OCI-LY7 (cell line): ENCODE results near the gene CYP2A6. TPM values are rescaled to one million over a fixed set of nuclear protein-coding genes. Genes with fewer than 3 reads are reported as not detected.
"Not testable (repeated sequence)": the region's sequence is repeated elsewhere in the genome, so short reads cannot be mapped to it uniquely, and the experiment has no call there.

Experiments used
- BruUV-seq: library from RNA; stranded (reverse); fragments of 400-500 nt; replicated peaks from 2 replicates; lab custom pipeline; 2021; lab: Mats Ljungman, UMichigan
- CTCF ChIA-PET: fragments of 300-600 bp; sonication (Branson Sonifier 250); formaldehyde crosslinking; loops from one replicate; lab custom pipeline; 2022; ENCODE audit warnings: antibody characterized with exemption; ENCODE audit not compliant: unreplicated experiment; lab: Charles Lee
- POLR2A ChIA-PET: fragments of 300-600 bp; sonication (Branson Sonifier 250); formaldehyde crosslinking; loops from one replicate; lab custom pipeline; 2022; ENCODE audit warnings: antibody characterized with exemption; lab: Charles Lee
- DNase-seq: peaks from one replicate; pipeline ENCODE4 v3.0.0-alpha.2; 2015; ENCODE audit warnings: low spot score
- H2AFZ ChIP-seq: fragments of 200-600 bp; sonication (generic), shearing (Covaris generic); 2 replicates; pipeline ENCODE4 v1.6.1; 2014; ENCODE audit warnings: mild to moderate bottlenecking, antibody characterized with exemption, low read length, moderate library complexity
- H3K27ac ChIP-seq: fragments of 200-600 bp; sonication (generic); 2 replicates; pipeline ENCODE4 v1.5.1; 2014; ENCODE audit warnings: mixed run types, low read depth, mild to moderate bottlenecking, moderate library complexity, low read length, inconsistent platforms; ENCODE audit not compliant: poor library complexity, severe bottlenecking
- H3K36me3 ChIP-seq: fragments of 200-600 bp; sonication (generic); 2 replicates; pipeline ENCODE4 v1.6.1; 2014; ENCODE audit warnings: mild to moderate bottlenecking, antibody characterized with exemption, low read length, moderate library complexity, mixed read lengths; ENCODE audit not compliant: insufficient read depth
- H3K4me1 ChIP-seq: fragments of 200-600 bp; sonication (generic); 2 replicates; pipeline ENCODE4 v1.5.1; 2014; ENCODE audit warnings: mild to moderate bottlenecking, low read length; ENCODE audit not compliant: insufficient read depth, poor library complexity, severe bottlenecking
- H3K4me2 ChIP-seq: fragments of 200-600 bp; sonication (generic); 2 replicates; pipeline ENCODE4 v1.6.1; 2014; ENCODE audit warnings: mild to moderate bottlenecking, low read length
- H3K4me3 ChIP-seq: fragments of 200-600 bp; sonication (generic); 2 replicates; pipeline ENCODE4 v1.5.1; 2014; ENCODE audit warnings: mild to moderate bottlenecking, low read depth, low read length; ENCODE audit not compliant: poor library complexity, severe bottlenecking
- H3K79me2 ChIP-seq: fragments of 200-600 bp; sonication (generic); 2 replicates; pipeline ENCODE4 v1.6.1; 2016; ENCODE audit warnings: low read depth, mild to moderate bottlenecking, low read length, moderate library complexity, mixed read lengths; ENCODE audit not compliant: insufficient read depth
- H3K9me2 ChIP-seq: fragments of 200-600 bp; sonication (generic); 2 replicates; pipeline ENCODE4 v1.6.1; 2016; ENCODE audit warnings: mild to moderate bottlenecking, low read length, mixed read lengths; ENCODE audit not compliant: insufficient read depth
- H3K9me3 ChIP-seq: fragments of 200-600 bp; sonication (generic); 2 replicates; pipeline ENCODE4 v1.6.1; 2014; ENCODE audit warnings: mild to moderate bottlenecking, mixed run types, low read length, mixed read lengths
- H4K20me1 ChIP-seq: fragments of 200-600 bp; sonication (generic); 2 replicates; pipeline ENCODE4 v1.6.1; 2014; ENCODE audit warnings: mild to moderate bottlenecking, antibody characterized with exemption, low read length, moderate library complexity, mixed read lengths; ENCODE audit not compliant: insufficient read depth
- CTCF ChIP-seq: fragments of 200-600 bp; sonication (generic); conservative IDR thresholded peaks from 2 replicates; pipeline ENCODE4 v1.5.1; 2014; ENCODE audit warnings: mild to moderate bottlenecking, antibody characterized with exemption, low read length, moderate library complexity, mixed read lengths
- EZH2phosphoT487 ChIP-seq: fragments of 200-600 bp; sonication (generic); IDR thresholded peaks from 2 replicates; pipeline ENCODE4 v1.6.1; 2018; ENCODE audit warnings: low read depth, borderline replicate concordance, mild to moderate bottlenecking, mixed run types, antibody characterized with exemption, low read length, moderate library complexity, mixed read lengths
- intact Hi-C: fragments of 100-400 bp; cut with micrococcal nuclease; formaldehyde crosslinking; loops from one replicate; pipeline ENCODE4 v1.10.0; 2022; ENCODE audit not compliant: unreplicated experiment
- total RNA-seq, 2 experiments: library from RNA; depleted of rRNA in 1 of 2; stranded (reverse); fragments of >200 nt in 1 of 2; shearing (Covaris generic) in 1 of 2; gene quantifications; 2 replicates each; pipeline ENCODE4 v1.2.3, GENCODE V29; 2014 to 2022

The CYP2A6 gene
- total RNA-seq, 2 experiments from 2014 or later = not detected

- CTCF ChIA-PET = interaction anchor here (0.6 kb wide), 1 partner anchor 157 kb away, joined by 3 read pairs; no protein-coding TSS in a partner anchor
- BruUV-seq, H3K27ac ChIP-seq, POLR2A ChIA-PET, H3K9me3 ChIP-seq, H3K79me2 ChIP-seq, H4K20me1 ChIP-seq, H3K36me3 ChIP-seq, H3K9me2 ChIP-seq: not testable (repeated sequence)
- peak; percentile 66 for DNase-seq
- TF ChIP-seq CTCF = peak; percentile 62
- Histone ChIP-seq H3K4me1 (peaks cover 22% of the 10 kb centered on the region), H3K4me2 (peak overlapping the region; percentile 56), H3K4me3 (peak overlapping the region; percentile 27), H2AFZ (0 out of 2 replicates have a peak overlapping the region, but pooled peaks have one; percentile 12)
- intact Hi-C loops = loop anchor here (1.0 kb wide), 1 partner anchor 156 kb away; no protein-coding TSS in a partner anchor
These were observed 31.5 kb downstream of the CYP2A6 start for GRCh38 chr19:40818480-40819399.

GRCh38 chr19:40815223-40815622 is 35.0 kb downstream of the CYP2A6 start:
- TF ChIP-seq CTCF = no peak
- no peak for TF ChIP-seq EZH2phosphoT487
- H3K36me3 ChIP-seq = peaks cover under 1% of the 10 kb centered on the region; the same call in 1 of the 2 replicates
- no TSS peak for BruUV-seq
- H2AFZ ChIP-seq = no peak overlapping the region
- H4K20me1 ChIP-seq = no peaks in the 10 kb centered on the region
- no peak for DNase-seq
- CTCF ChIA-PET = no interaction called here
- no peak overlapping the region for H3K4me2 ChIP-seq
- no peaks in the 10 kb centered on the region for H3K9me3 ChIP-seq
- intact Hi-C loops = no loop called here
- no peaks in the 10 kb centered on the region for H3K9me2 ChIP-seq
- peaks cover 25% of the 10 kb centered on the region for H3K4me1 ChIP-seq
- H3K4me3 ChIP-seq = no peak overlapping the region
- POLR2A ChIA-PET = interaction anchor here (0.7 kb wide), 1 partner anchor 66 kb away, joined by 4 read pairs; no protein-coding TSS in a partner anchor
- no peaks in the 10 kb centered on the region for H3K79me2 ChIP-seq
- no peak overlapping the region for H3K27ac ChIP-seq

GRCh38 chr19:40813182-40813581 is 37.1 kb downstream of the CYP2A6 start:
- intact Hi-C loops = no loop called here

More at GRCh38 chr19:40813182-40813581, 37.1 kb downstream of the CYP2A6 start:
- TF ChIP-seq CTCF (no peak), EZH2phosphoT487 (no peak)
- Histone ChIP-seq H3K4me3 (no peak overlapping the region), H3K9me2 (no peaks in the 10 kb centered on the region), H3K36me3 (peaks cover 19% of the 10 kb centered on the region), H3K4me2 (no peak overlapping the region), H3K79me2 (no peaks in the 10 kb centered on the region), H2AFZ (no peak overlapping the region), H3K27ac (no peak overlapping the region), H4K20me1 (no peaks in the 10 kb centered on the region), H3K9me3 (no peaks in the 10 kb centered on the region), H3K4me1 (peaks cover 12% of the 10 kb centered on the region)
- POLR2A ChIA-PET = no interaction called here
- no peak for DNase-seq
- BruUV-seq = no TSS peak
- CTCF ChIA-PET = no interaction called here
